Right cardiac atrium (tissue), 5 donors: ENCODE measurements around the gene ZNHIT2. TPM values are rescaled to one million over a fixed set of nuclear protein-coding genes. Genes with fewer than 3 reads are reported as not detected.
A peak's percentile ranks its signal among the peaks of the same experiment; 100 is the strongest.
"Not testable (repeated sequence)": the region's sequence is repeated elsewhere in the genome, so short reads cannot be mapped to it uniquely, and the experiment has no call there.

Experiments
- ATAC-seq, 2 donors: fragments of 200-7000 bp; cut with Tn5 transposase; one replicate each; pipeline versions ENCODE4 v1.8.0 to v1.9.1; 2020; ENCODE audit warnings: moderate library complexity in 2 of 2, mild to moderate bottlenecking in 1 of 2
- DNase-seq, 3 donors: peaks; one replicate each; pipeline ENCODE4 v3.0.0-alpha.2; 2020
- H3K27ac ChIP-seq: one replicate; pipeline ENCODE4 v1.5.1; 2013; ENCODE audit warnings: mild to moderate bottlenecking, low read length, control low read depth, moderate library complexity
- H3K27me3 ChIP-seq: one replicate; pipeline ENCODE4 v1.6.1; 2013; ENCODE audit not compliant: control insufficient read depth, insufficient read depth
- H3K4me1 ChIP-seq: one replicate; pipeline ENCODE4 v1.6.1; 2013; ENCODE audit warnings: low read length; ENCODE audit not compliant: control insufficient read depth, insufficient read depth
- H3K4me3 ChIP-seq: one replicate; pipeline ENCODE4 v1.5.1; 2013; ENCODE audit warnings: low read length, control low read depth
- H3K9me3 ChIP-seq: one replicate; pipeline ENCODE4 v1.6.1; 2013; ENCODE audit warnings: low read length; ENCODE audit not compliant: control insufficient read depth
- WGBS: extraction: QIAGEN DNeasy Blood & Tissue Kit; methylation state at CpG from one replicate; pipeline ENCODE4 v1.1.7; 2013; 5-methylcytosine and 5-hydroxymethylcytosine counted together
- intact Hi-C, 4 donors: fragments of 100-400 bp; cut with DNase I; formaldehyde crosslinking; loops; one replicate each; pipeline versions ENCODE4 v1.11.0 to v1.14.0; 2022 to 2023
- polyA plus RNA-seq: library from polyadenylated mRNA; stranded (reverse); fragments of 200-250 nt; gene quantifications from one replicate; pipeline ENCODE4 v1.2.3, GENCODE V29; 2013
- total RNA-seq, 4 donors: library from RNA; stranded (reverse); fragmentation: NEBNext Ultra II Directional; extraction: Animal tissue kit (Norgen Biotek cat#: 25700); gene quantifications; one replicate each; pipeline ENCODE4 v1.2.1, GENCODE V29; 2021
- donor health status: healthy with polysubstance abuse.
- donor health status: DM: no; HTN: yes; CAD: no.
- donor health status: DM: no; HTN: no; CAD: no.
- donor health status: DM: no; HTN: yes; CAD: no; lungs with severe emphysema.
- donor health status: DM: yes; HTN: yes; CAD: no.

ZNHIT2 gene
- total and polyA plus RNA-seq, 5 donors, result 6.4 to 11.6 (median 7.9) TPM

GRCh38 chr11:65118891-65119669 lies 1.6 kb upstream of the ZNHIT2 start:
- WGBS, result 89% methylated on average over 18 of the region's 18 CpGs
- not testable (repeated sequence) for ATAC-seq, H3K27me3 ChIP-seq, H3K27ac ChIP-seq, H3K4me3 ChIP-seq, H3K9me3 ChIP-seq, H3K4me1 ChIP-seq
- peak in 2 of 3 donors; percentile 34 to 50 for DNase-seq
- intact Hi-C loops, result loop anchor here in 2 of 4 donors (10.0 kb wide), 3 partner anchors 94 to 334 kb away; partner anchors contain the start of genes CDC42BPG (in 1 of the 2) and SNX15 (in 1 of the 2)

DNA sequence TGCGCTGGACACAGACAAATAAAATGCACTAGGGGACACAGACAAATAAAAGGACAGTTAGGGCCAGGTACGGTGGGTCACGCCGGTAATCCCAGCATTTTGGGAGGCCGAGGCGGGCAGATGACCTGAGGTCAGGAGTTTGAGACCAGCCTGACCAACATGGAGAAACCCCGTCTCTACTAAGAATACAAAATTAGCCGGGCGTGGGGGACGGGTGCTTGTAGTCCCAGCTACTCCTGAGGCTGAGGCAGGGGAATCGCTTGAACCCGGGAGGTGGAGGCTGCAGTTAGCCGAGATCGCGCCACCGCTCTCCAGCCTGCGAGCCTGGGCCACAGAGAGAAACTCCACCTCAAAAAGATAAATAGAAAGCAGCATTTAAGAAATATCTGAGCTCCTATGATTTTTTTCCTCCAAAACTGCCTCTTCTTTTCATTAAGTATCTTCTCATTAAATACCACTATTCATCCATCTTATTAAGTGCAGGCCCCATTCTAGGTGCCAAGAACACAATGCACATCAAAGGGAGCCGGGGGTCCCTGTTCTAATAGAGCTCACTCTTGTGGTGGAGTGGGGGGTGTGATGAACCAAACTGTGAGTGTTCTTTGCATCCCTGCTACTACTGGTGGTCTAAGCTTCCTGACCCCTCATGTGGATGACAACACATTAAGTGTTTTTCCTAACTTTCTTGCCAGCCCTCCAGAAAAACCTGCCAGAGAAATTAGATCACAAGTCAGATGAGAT lies 766 bp upstream of the ZNHIT2 start:
- DNase-seq (peak in 1 of 3 donors; percentile 68), ATAC-seq (no peak)
- Histone ChIP-seq H3K27me3 (no peaks in the 10 kb centered on the region), H3K9me3 (no peaks in the 10 kb centered on the region), H3K27ac (no peak overlapping the region), H3K4me3 (no peak overlapping the region), H3K4me1 (no peaks in the 10 kb centered on the region)
- intact Hi-C loops, result loop anchor here in 2 of 4 donors (10.0 kb wide), 3 partner anchors 93 to 333 kb away; partner anchors contain the start of genes CDC42BPG (in 1 of the 2) and SNX15 (in 1 of the 2)
- 82% methylated on average over 18 of the region's 18 CpGs for WGBS

GRCh38 chr11:65116370-65117205 lies 913 bp downstream of the ZNHIT2 start:
- H3K27ac ChIP-seq, result peak overlapping the region; percentile 48
- no peaks in the 10 kb centered on the region for H3K9me3 ChIP-seq
- H3K4me3 ChIP-seq, result peak overlapping the region; percentile 57
- no peaks in the 10 kb centered on the region for H3K4me1 ChIP-seq
- peak; percentile 0 for ATAC-seq
- H3K27me3 ChIP-seq, result no peaks in the 10 kb centered on the region
- intact Hi-C loops, result loop anchor here in 2 of 4 donors (10.0 kb wide), 3 partner anchors 92 to 332 kb away; partner anchors contain the start of genes CDC42BPG (in 1 of the 2) and SNX15 (in 1 of the 2)
- 22% methylated on average over 68 of the region's 68 CpGs for WGBS
- DNase-seq, result peak; percentile 38 to 72 (median 67)

DNA sequence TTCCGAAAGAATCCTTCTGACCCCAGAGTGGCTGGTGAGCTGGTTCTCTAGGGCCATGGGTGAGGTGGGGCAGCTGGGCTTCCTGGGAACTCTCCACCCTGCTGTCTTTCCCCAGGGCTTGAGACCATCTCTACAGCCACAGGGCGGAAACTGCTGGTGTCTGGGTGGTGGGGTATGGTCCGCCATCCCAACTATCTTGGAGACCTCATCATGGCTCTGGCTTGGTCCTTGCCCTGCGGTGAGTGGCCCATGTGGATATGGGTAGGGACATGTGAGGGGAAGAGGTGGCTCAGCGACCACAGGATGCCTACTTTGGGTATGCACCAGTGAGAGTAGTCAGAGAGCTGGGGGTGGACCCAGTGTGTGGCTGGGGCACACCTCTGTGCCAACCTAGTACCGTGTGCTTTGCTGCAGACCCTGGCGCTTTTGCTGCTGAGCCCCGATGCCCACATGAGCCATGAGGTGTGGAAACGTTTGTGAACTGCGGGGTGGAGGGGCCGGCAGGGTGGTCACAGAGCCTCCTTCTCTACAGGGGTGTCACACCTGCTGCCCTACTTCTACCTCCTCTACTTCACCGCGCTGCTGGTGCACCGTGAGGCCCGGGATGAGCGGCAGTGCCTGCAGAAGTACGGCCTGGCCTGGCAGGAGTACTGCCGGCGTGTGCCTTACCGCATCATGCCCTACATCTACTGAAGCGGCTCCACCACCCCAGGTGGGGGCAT lies 2.0 kb downstream of the ZNHIT2 start:
- ATAC-seq, result no peak
- no peak overlapping the region for H3K27ac ChIP-seq

GRCh38 chr11:65114538-65115171 lies 2.8 kb downstream of the ZNHIT2 start:
- 87% methylated on average over 11 of the region's 11 CpGs for whole genome bisulfite sequencing
- no peak overlapping the region for H3K27ac ChIP-seq
- ATAC-seq (no peak), DNase-seq (peak in 2 of 3 donors; percentile 27 to 47)
- no peaks in the 10 kb centered on the region for H3K27me3 ChIP-seq
- H3K4me1 ChIP-seq, result no peaks in the 10 kb centered on the region
- intact Hi-C loops, result loop anchor here in 2 of 4 donors (10.0 kb wide), 3 partner anchors 90 to 330 kb away; partner anchors contain the start of genes CDC42BPG (in 1 of the 2) and SNX15 (in 1 of the 2)
- H3K9me3 ChIP-seq, result no peaks in the 10 kb centered on the region
- no peak overlapping the region for H3K4me3 ChIP-seq

More for the DNA sequence above, 2.0 kb downstream of the ZNHIT2 start:
- Histone ChIP-seq H3K9me3 (no peaks in the 10 kb centered on the region), H3K4me3 (no peak overlapping the region), H3K4me1 (no peaks in the 10 kb centered on the region), H3K27me3 (no peaks in the 10 kb centered on the region)
- WGBS, result 93% methylated on average over 21 of the region's 21 CpGs
- DNase-seq, result peak in 1 of 3 donors; percentile 53
- intact Hi-C loops, result loop anchor here in 2 of 4 donors (10.0 kb wide), 3 partner anchors 91 to 331 kb away; partner anchors contain the start of genes CDC42BPG (in 1 of the 2) and SNX15 (in 1 of the 2)

GRCh38 chr11:65113839-65114238 lies 3.7 kb downstream of the ZNHIT2 start:
- Histone ChIP-seq H3K4me3 (no peak overlapping the region), H3K4me1 (no peaks in the 10 kb centered on the region), H3K9me3 (no peaks in the 10 kb centered on the region), H3K27ac (no peak overlapping the region), H3K27me3 (no peaks in the 10 kb centered on the region)
- 57% methylated on average over 6 of the region's 6 CpGs for WGBS
- no peak for ATAC-seq
- peak in 1 of 3 donors; percentile 18 for DNase-seq
- intact Hi-C loops, result loop anchor here in 2 of 4 donors (10.0 kb wide), 3 partner anchors 89 to 329 kb away; partner anchors contain the start of genes CDC42BPG (in 1 of the 2) and SNX15 (in 1 of the 2)

- H3K27me3 ChIP-seq, result no peaks in the 10 kb centered on the region
- DNase-seq, result peak in 2 of 3 donors; percentile 39 to 73
- intact Hi-C loops, result loop anchor here in 2 of 4 donors (10.0 kb wide), 3 partner anchors 89 to 329 kb away; partner anchors contain the start of genes CDC42BPG (in 1 of the 2) and SNX15 (in 1 of the 2)
- no peaks in the 10 kb centered on the region for H3K4me1 ChIP-seq
- no peak for ATAC-seq
- H3K9me3 ChIP-seq, result no peaks in the 10 kb centered on the region
- H3K27ac ChIP-seq, result no peak overlapping the region
- 14% methylated on average over 14 of the region's 14 CpGs for WGBS
- peak overlapping the region; percentile 53 for H3K4me3 ChIP-seq
Observed at GRCh38 chr11:65113361-65113756, 4.1 kb downstream of the ZNHIT2 start.

GRCh38 chr11:65112546-65113360 lies 4.7 kb downstream of the ZNHIT2 start:
- DNase-seq, result peak; percentile 61 to 89 (median 88)
- no peaks in the 10 kb centered on the region for H3K4me1 ChIP-seq
- no peaks in the 10 kb centered on the region for H3K9me3 ChIP-seq
- intact Hi-C loops, result loop anchor here in 2 of 4 donors (10.0 kb wide), 3 partner anchors 88 to 328 kb away; partner anchors contain the start of genes CDC42BPG (in 1 of the 2) and SNX15 (in 1 of the 2)
- 2% methylated on average over 57 of the region's 57 CpGs for WGBS
- ATAC-seq, result peak; percentile 46 to 55
- peak overlapping the region; percentile 53 for H3K4me3 ChIP-seq
- peak overlapping the region; percentile 56 for H3K27ac ChIP-seq
- H3K27me3 ChIP-seq, result no peaks in the 10 kb centered on the region
